ENCODE data around the gene NSRP1.
A peak's percentile ranks its signal among the peaks of the same experiment; 100 is the strongest.
"Not testable (repeated sequence)": the region's sequence is repeated elsewhere in the genome, so short reads cannot be mapped to it uniquely, and the experiment has no call there.

Gene NSRP1

GRCh38 chr17:30199600-30199999 is 83.0 kb downstream of the NSRP1 start:
- TF ChIP-seq ZNF384 (IDR thresholded peaks at IDR 0.05) (no peak), HDGF (IDR thresholded peaks at IDR 0.05; ENCODE audit: borderline replicate concordance) (no peak), FOXK2 (IDR thresholded peaks at IDR 0.05) (no peak), LEF1 (IDR thresholded peaks at IDR 0.05; ENCODE audit: borderline replicate concordance) (no peak), TARDBP (IDR thresholded peaks at IDR 0.05) (no peak), FOXM1 (IDR thresholded peaks at IDR 0.05; ENCODE audit: borderline replicate concordance) (no peak), ARNT (IDR thresholded peaks at IDR 0.05) (no peak), L3MBTL2 (conservative IDR thresholded peaks at IDR 0.05) (no peak)
- POLR2A ChIA-PET, result interaction anchor here (0.7 kb wide), 1 partner anchor 1288 kb away, joined by 3 read pairs; no protein-coding TSS in a partner anchor
- CTCF ChIA-PET, result interaction anchor here (0.5 kb wide), 1 partner anchor 102 kb away, joined by 3 read pairs; no protein-coding TSS in a partner anchor
- no peak for DNase-seq (ENCODE audit: extremely low spot score)

DNA sequence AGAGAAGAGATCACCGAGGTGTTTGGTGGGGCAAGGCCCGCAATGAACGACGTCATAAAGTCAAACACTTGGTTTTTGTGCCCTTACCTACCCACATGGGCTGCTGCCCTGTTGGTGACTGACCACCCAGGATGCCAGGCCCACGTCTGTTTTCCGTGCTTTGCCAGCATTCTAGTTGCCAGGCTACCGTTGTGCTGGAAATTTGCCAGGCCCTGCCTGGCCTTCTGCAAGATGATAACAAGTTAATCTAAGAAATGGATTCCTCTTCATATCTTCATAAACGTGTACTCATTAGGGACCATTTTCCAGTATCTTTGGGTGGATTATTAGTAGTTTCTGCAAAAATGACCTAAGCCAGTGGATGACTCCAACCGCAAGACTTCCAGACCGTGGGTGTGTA is 83.5 kb downstream of the NSRP1 start:
- DNase-seq (ENCODE audit: extremely low spot score), result no peak
- CTCF ChIA-PET, result no interaction called here
- TF ChIP-seq CTBP1 (IDR thresholded peaks at IDR 0.05; ENCODE audit: borderline replicate concordance) (no peak), LEF1 (IDR thresholded peaks at IDR 0.05; ENCODE audit: borderline replicate concordance) (no peak), FOXK2 (IDR thresholded peaks at IDR 0.05) (no peak), FOXM1 (IDR thresholded peaks at IDR 0.05; ENCODE audit: borderline replicate concordance) (no peak), ZNF384 (IDR thresholded peaks at IDR 0.05) (no peak)
- POLR2A ChIA-PET, result interaction anchor here (0.7 kb wide), 1 partner anchor 1288 kb away, joined by 3 read pairs; no protein-coding TSS in a partner anchor

DNA sequence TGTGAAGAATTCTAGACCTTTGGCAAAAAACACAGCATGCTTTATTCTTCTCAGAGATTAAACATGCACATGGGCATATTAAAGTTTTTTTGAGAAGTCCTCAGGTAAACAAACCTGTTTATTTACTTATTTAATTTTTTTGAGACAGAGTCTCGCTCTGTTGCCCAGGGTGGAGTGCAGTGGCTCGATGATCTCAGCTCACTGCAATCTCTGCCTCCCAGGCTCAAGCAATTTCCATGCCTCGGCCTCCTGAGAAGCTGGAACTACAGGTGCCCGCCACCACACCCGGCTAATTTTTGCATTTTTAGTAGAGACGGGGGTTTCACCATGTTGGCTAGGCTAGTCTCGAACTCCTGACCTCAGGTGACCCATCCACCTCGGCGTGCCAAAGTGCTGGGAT is 84.0 kb downstream of the NSRP1 start:
- DNase-seq (ENCODE audit: extremely low spot score); CTCF ChIA-PET; POLR2A ChIA-PET: not testable (repeated sequence)

- ChIA-PET POLR2A (interaction anchor here (1.2 kb wide), 1 partner anchor 12 kb away, joined by 3 read pairs; no protein-coding TSS in a partner anchor), CTCF (interaction anchor here (1.0 kb wide), 1 partner anchor 106 kb away, joined by 4 read pairs; no protein-coding TSS in a partner anchor)
Observed at GRCh38 chr17:30203471-30203981, 86.9 kb downstream of the NSRP1 start.

GRCh38 chr17:30207655-30208054 is 91.0 kb downstream of the NSRP1 start:
- POLR2A ChIA-PET, result no interaction called here
- no peak for DNase-seq (ENCODE audit: extremely low spot score)
- TF ChIP-seq TARDBP (IDR thresholded peaks at IDR 0.05), result no peak
- TF ChIP-seq ARNT (IDR thresholded peaks at IDR 0.05), result no peak
- no peak for TF ChIP-seq FOXK2 (IDR thresholded peaks at IDR 0.05)
- TF ChIP-seq FOXM1 (IDR thresholded peaks at IDR 0.05; ENCODE audit: borderline replicate concordance), result no peak
- no peak for TF ChIP-seq L3MBTL2 (conservative IDR thresholded peaks at IDR 0.05)
- no peak for TF ChIP-seq CTBP1 (IDR thresholded peaks at IDR 0.05; ENCODE audit: borderline replicate concordance)
- no peak for TF ChIP-seq BHLHE40 (IDR thresholded peaks at IDR 0.05; ENCODE audit: borderline replicate concordance)
- TF ChIP-seq ELF4 (IDR thresholded peaks at IDR 0.05), result no peak
- no peak for TF ChIP-seq LEF1 (IDR thresholded peaks at IDR 0.05; ENCODE audit: borderline replicate concordance)
- no peak for TF ChIP-seq SP1 (IDR thresholded peaks at IDR 0.05)
- TF ChIP-seq HDGF (IDR thresholded peaks at IDR 0.05; ENCODE audit: borderline replicate concordance), result no peak
- no peak for TF ChIP-seq ZNF384 (IDR thresholded peaks at IDR 0.05)
- no peak for TF ChIP-seq FOXA1 (IDR thresholded peaks at IDR 0.05)
- TF ChIP-seq SUZ12 (IDR thresholded peaks at IDR 0.05), result no peak
- TF ChIP-seq NFRKB (IDR thresholded peaks at IDR 0.05), result no peak
- TF ChIP-seq, protein P1, sequence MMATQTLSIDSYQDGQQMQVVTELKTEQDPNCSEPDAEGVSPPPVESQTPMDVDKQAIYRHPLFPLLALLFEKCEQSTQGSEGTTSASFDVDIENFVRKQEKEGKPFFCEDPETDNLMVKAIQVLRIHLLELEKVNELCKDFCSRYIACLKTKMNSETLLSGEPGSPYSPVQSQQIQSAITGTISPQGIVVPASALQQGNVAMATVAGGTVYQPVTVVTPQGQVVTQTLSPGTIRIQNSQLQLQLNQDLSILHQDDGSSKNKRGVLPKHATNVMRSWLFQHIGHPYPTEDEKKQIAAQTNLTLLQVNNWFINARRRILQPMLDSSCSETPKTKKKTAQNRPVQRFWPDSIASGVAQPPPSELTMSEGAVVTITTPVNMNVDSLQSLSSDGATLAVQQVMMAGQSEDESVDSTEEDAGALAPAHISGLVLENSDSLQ (IDR thresholded peaks at IDR 0.05), result no peak
- CTCF ChIA-PET, result no interaction called here

More at GRCh38 chr17:30203471-30203981, 86.9 kb downstream of the NSRP1 start:
- TF ChIP-seq NFRKB (IDR thresholded peaks at IDR 0.05), result no peak
- TF ChIP-seq FOXA1 (IDR thresholded peaks at IDR 0.05), result no peak
- no peak for TF ChIP-seq SP1 (IDR thresholded peaks at IDR 0.05)
- no peak for TF ChIP-seq ELF4 (IDR thresholded peaks at IDR 0.05)
- no peak for TF ChIP-seq TARDBP (IDR thresholded peaks at IDR 0.05)
- no peak for TF ChIP-seq FOXM1 (IDR thresholded peaks at IDR 0.05; ENCODE audit: borderline replicate concordance)
- no peak for TF ChIP-seq LEF1 (IDR thresholded peaks at IDR 0.05; ENCODE audit: borderline replicate concordance)
- TF ChIP-seq, protein P1 (IDR thresholded peaks at IDR 0.05), result no peak
- TF ChIP-seq FOXK2 (IDR thresholded peaks at IDR 0.05), result no peak
- no peak for TF ChIP-seq HDGF (IDR thresholded peaks at IDR 0.05; ENCODE audit: borderline replicate concordance)
- no peak for TF ChIP-seq ARNT (IDR thresholded peaks at IDR 0.05)
- TF ChIP-seq ZNF384 (IDR thresholded peaks at IDR 0.05), result no peak
- no peak for TF ChIP-seq L3MBTL2 (conservative IDR thresholded peaks at IDR 0.05)
- peak; percentile 17 for DNase-seq (ENCODE audit: extremely low spot score)

- CTCF ChIA-PET, result no interaction called here
- DNase-seq (ENCODE audit: extremely low spot score), result no peak
- TF ChIP-seq SUZ12 (IDR thresholded peaks at IDR 0.05) (no peak), FOXK2 (IDR thresholded peaks at IDR 0.05) (no peak), CTBP1 (IDR thresholded peaks at IDR 0.05; ENCODE audit: borderline replicate concordance) (no peak), SP1 (IDR thresholded peaks at IDR 0.05) (no peak), FOXM1 (IDR thresholded peaks at IDR 0.05; ENCODE audit: borderline replicate concordance) (no peak), LEF1 (IDR thresholded peaks at IDR 0.05; ENCODE audit: borderline replicate concordance) (no peak), ZNF384 (IDR thresholded peaks at IDR 0.05) (no peak), HDGF (IDR thresholded peaks at IDR 0.05; ENCODE audit: borderline replicate concordance) (no peak)
- TF ChIP-seq, protein P1 (IDR thresholded peaks at IDR 0.05), result no peak
- POLR2A ChIA-PET, result no interaction called here
Observed at GRCh38 chr17:30208214-30208613, 91.6 kb downstream of the NSRP1 start.

Measured in HEK293T (cell line).